H1 (cell line): ENCODE results near the gene TLE3. TPM values are rescaled to one million over a fixed set of nuclear protein-coding genes. Genes with fewer than 3 reads are reported as not detected.

Experiments
- CTCF ChIA-PET: fragments of 300-600 bp; sonication (Branson Sonifier 250); formaldehyde crosslinking; loops from one replicate; lab custom pipeline; 2021; ENCODE audit not compliant: partially characterized antibody; lab: Charles Lee
- POLR2A ChIA-PET: fragments of 300-600 bp; sonication (Branson Sonifier 250); formaldehyde crosslinking; loops from one replicate; lab custom pipeline; 2021; ENCODE audit warnings: inconsistent platforms; ENCODE audit not compliant: partially characterized antibody; lab: Charles Lee
- DNase-seq, 2 experiments: peaks; one replicate each; pipeline versions ENCODE4 v3.0.0 to v3.0.0-alpha.2; 2010 to 2022; ENCODE audit warnings: low spot score in 2 of 2, low read depth in 1 of 2, mixed read lengths in 1 of 2
- FAIRE-seq: peaks from 2 replicates; lab custom pipeline; 2011; peaks lifted over from hg19 to GRCh38; lab: Jason Lieb, UNC
- H2AFZ ChIP-seq: 2 replicates; pipeline ENCODE4 v1.8.1; 2012; ENCODE audit warnings: low read length, inconsistent platforms
- H2AK5ac ChIP-seq: 2 replicates; pipeline ENCODE4 v1.6.1; 2013; ENCODE audit warnings: low read depth, low read length
- H2BK120ac ChIP-seq: replicated peaks from 2 replicates; pipeline ENCODE3; 2013; ENCODE audit warnings: low read depth, low read length, inconsistent platforms
- H2BK12ac ChIP-seq: 2 replicates; pipeline ENCODE4 v1.6.1; 2013; ENCODE audit warnings: low read depth, low read length
- H2BK15ac ChIP-seq: 2 replicates; pipeline ENCODE4 v1.6.1; 2013; ENCODE audit warnings: low read length
- H2BK20ac ChIP-seq: 2 replicates; pipeline ENCODE4 v1.6.1; 2013; ENCODE audit warnings: low read length
- H2BK5ac ChIP-seq: 2 replicates; pipeline ENCODE4 v1.6.1; 2013; ENCODE audit warnings: low read depth, low read length
- H3K14ac ChIP-seq: 2 replicates; pipeline ENCODE4 v1.6.1; 2013; ENCODE audit warnings: inconsistent platforms; ENCODE audit not compliant: insufficient read length
- H3K18ac ChIP-seq: 2 replicates; pipeline ENCODE4 v1.6.1; 2013; ENCODE audit warnings: low read length; ENCODE audit errors: extremely low read depth
- H3K23ac ChIP-seq: 2 replicates; pipeline ENCODE4 v1.6.1; 2013; ENCODE audit warnings: inconsistent platforms; ENCODE audit not compliant: insufficient read length
- H3K23me2 ChIP-seq: 2 replicates; pipeline ENCODE4 v1.6.1; 2013; ENCODE audit warnings: low read depth, low read length
- H3K27ac ChIP-seq: 2 replicates; pipeline ENCODE4 v1.6.1; 2011; ENCODE audit warnings: low read depth, low read length, inconsistent platforms
- H3K27me3 ChIP-seq, 4 experiments: replicated peaks in 1 of 4; 1 replicate in 1 of 4; 2 replicates in 3 of 4; pipeline versions ENCODE4 v1.6.1 to v1.8.1; 2011 to 2013; ENCODE audit warnings: low read length in 3 of 4, mild to moderate bottlenecking in 3 of 4, inconsistent platforms in 2 of 4, mixed read lengths in 2 of 4, moderate library complexity in 1 of 4; ENCODE audit not compliant: control insufficient read depth in 3 of 4, insufficient read depth in 3 of 4; ENCODE audit errors: extremely low read depth in 1 of 4
- H3K36me3 ChIP-seq, 4 experiments: 2 replicates each; pipeline versions ENCODE4 v1.6.1 to v1.8.1; 2011 to 2013; ENCODE audit warnings: mild to moderate bottlenecking in 4 of 4, low read length in 3 of 4, moderate library complexity in 2 of 4, control low read depth in 1 of 4, inconsistent platforms in 1 of 4; ENCODE audit not compliant: insufficient read depth in 4 of 4, control insufficient read depth in 2 of 4
- H3K4ac ChIP-seq: replicated peaks from 2 replicates; pipeline ENCODE3; 2013; ENCODE audit warnings: low read length, low read depth, mixed read lengths, inconsistent platforms; ENCODE audit not compliant: insufficient read length
- H3K4me1 ChIP-seq, 4 experiments: replicated peaks in 1 of 4; 1 replicate in 1 of 4; 2 replicates in 3 of 4; pipeline versions ENCODE4 v1.6.1 to v1.8.1; 2011 to 2013; ENCODE audit warnings: low read length in 3 of 4, inconsistent platforms in 2 of 4, mixed read lengths in 1 of 4; ENCODE audit not compliant: insufficient read depth in 4 of 4, control insufficient read depth in 3 of 4
- H3K4me2 ChIP-seq, 2 experiments: 2 replicates each; pipeline versions ENCODE4 v1.6.1 to v1.8.1; 2011 to 2013; ENCODE audit warnings: low read depth in 2 of 2, low read length in 2 of 2, control low read depth in 1 of 2, inconsistent platforms in 1 of 2, mild to moderate bottlenecking in 1 of 2; ENCODE audit not compliant: insufficient read depth in 1 of 2
- H3K4me3 ChIP-seq, 4 experiments: fragments of 200-600, 300-600 bp in 1 of 4; sonication (generic), shearing (Covaris generic), sonication (Bioruptor Twin) in 1 of 4; 2 replicates each; pipeline versions ENCODE4 v1.5.1 to v1.8.1; 2011 to 2016; ENCODE audit warnings: low read length in 4 of 4, low read depth in 3 of 4, control low read depth in 2 of 4, inconsistent platforms in 2 of 4, mild to moderate bottlenecking in 2 of 4, mixed read lengths in 1 of 4, moderate library complexity in 1 of 4; ENCODE audit not compliant: insufficient read depth in 2 of 4; ENCODE audit errors: extremely low read depth in 1 of 4
- H3K56ac ChIP-seq: replicated peaks from 2 replicates; pipeline ENCODE3; 2013; ENCODE audit warnings: low read depth, mild to moderate bottlenecking, mixed read lengths, low read length, inconsistent platforms; ENCODE audit not compliant: insufficient read length
- H3K79me1 ChIP-seq: 2 replicates; pipeline ENCODE4 v1.6.1; 2013; ENCODE audit warnings: low read depth, low read length, control low read depth
- H3K79me2 ChIP-seq, 2 experiments: 2 replicates each; pipeline versions ENCODE4 v1.6.1 to v1.8.1; 2012 to 2013; ENCODE audit warnings: low read length in 2 of 2, mild to moderate bottlenecking in 2 of 2, inconsistent platforms in 1 of 2; ENCODE audit not compliant: insufficient read depth in 2 of 2, control insufficient read depth in 1 of 2
- H3K9ac ChIP-seq, 4 experiments: replicated peaks in 1 of 4; 1 replicate in 1 of 4; 2 replicates in 3 of 4; pipeline versions ENCODE4 v1.6.1 to v1.8.1; 2011 to 2013; ENCODE audit warnings: low read depth in 3 of 4, low read length in 3 of 4, control low read depth in 2 of 4, mild to moderate bottlenecking in 2 of 4, moderate library complexity in 2 of 4, inconsistent platforms in 1 of 4; ENCODE audit errors: extremely low read depth in 1 of 4
- H3K9me3 ChIP-seq, 2 experiments: 2 replicates each; pipeline versions ENCODE4 v1.6.1 to v1.8.1; 2012 to 2013; ENCODE audit warnings: mild to moderate bottlenecking in 2 of 2, moderate library complexity in 2 of 2, control low read depth in 1 of 2, inconsistent platforms in 1 of 2, low read depth in 1 of 2, low read length in 1 of 2, mixed read lengths in 1 of 2; ENCODE audit not compliant: insufficient read depth in 2 of 2
- H4K20me1 ChIP-seq, 2 experiments: replicated peaks in 1 of 2; 2 replicates each; pipeline versions ENCODE3 to v1.8.1; 2011 to 2013; ENCODE audit warnings: inconsistent platforms in 2 of 2, low read length in 2 of 2, mild to moderate bottlenecking in 1 of 2; ENCODE audit not compliant: insufficient read depth in 2 of 2, control insufficient read depth in 1 of 2
- H4K5ac ChIP-seq: 2 replicates; pipeline ENCODE4 v1.6.1; 2013; ENCODE audit warnings: low read length, low read depth, mixed read lengths, inconsistent platforms; ENCODE audit not compliant: insufficient read length
- H4K8ac ChIP-seq: 2 replicates; pipeline ENCODE4 v1.8.0; 2013; ENCODE audit warnings: mild to moderate bottlenecking, moderate library complexity, low read length, inconsistent platforms; ENCODE audit not compliant: insufficient read depth; ENCODE audit errors: extremely low read depth
- H4K91ac ChIP-seq: replicated peaks from 2 replicates; pipeline ENCODE3; 2013; ENCODE audit warnings: low read length, mixed read lengths, inconsistent platforms; ENCODE audit not compliant: insufficient read length
- CBX5 ChIP-seq: fragments of 300-800, 300-1000 bp; sonication (generic); IDR thresholded peaks from 2 replicates; pipeline ENCODE4 v1.7.1; 2016; ENCODE audit warnings: antibody characterized with exemption, low read length, low read depth
- CREB1 ChIP-seq: IDR thresholded peaks from 2 replicates; pipeline ENCODE4 v1.6.1; 2012; ENCODE audit warnings: inconsistent platforms
- EGR1 ChIP-seq: IDR thresholded peaks from 2 replicates; pipeline ENCODE4 v1.6.1; 2011; ENCODE audit warnings: low read depth, low read length, borderline replicate concordance
- EP300 ChIP-seq, 2 experiments: IDR thresholded peaks; 1 replicate in 1 of 2; 2 replicates in 1 of 2; pipeline ENCODE4 v1.6.1; 2011 to 2012; ENCODE audit warnings: low read depth in 2 of 2, low read length in 2 of 2, mild to moderate bottlenecking in 2 of 2, borderline replicate concordance in 1 of 2, inconsistent platforms in 1 of 2, moderate library complexity in 1 of 2
- MAFK ChIP-seq: IDR thresholded peaks from 2 replicates; pipeline ENCODE4 v1.6.1; 2012; ENCODE audit warnings: low read depth, mild to moderate bottlenecking, improper control_type of control experiment, low read length
- SRF ChIP-seq: IDR thresholded peaks from 2 replicates; pipeline ENCODE4 v1.6.1; 2011; ENCODE audit warnings: mild to moderate bottlenecking, low read depth, low read length, moderate library complexity
- WGBS, 2 experiments: shearing (Covaris generic) in 1 of 2; methylation state at CpG; one replicate each; pipeline versions ENCODE4 v1.1.6 to v1.1.7; 2013 to 2015; ENCODE audit warnings: low lambda C conversion rate in 2 of 2, mixed read lengths in 2 of 2, inconsistent platforms in 1 of 2, low coverage in 1 of 2, missing lambda C conversion rate in 1 of 2; ENCODE audit not compliant: insufficient replicate concordance in 2 of 2, insufficient coverage in 1 of 2, insufficient read length in 1 of 2; ENCODE audit errors: extremely low coverage in 1 of 2, missing lambda C conversion rate in 1 of 2; 5-methylcytosine and 5-hydroxymethylcytosine counted together
- polyA plus RNA-seq, 7 experiments: library from polyadenylated mRNA; depleted of rRNA in 3 of 7; stranded (reverse) in 5 of 7; unstranded in 2 of 7; fragments of >200 nt in 5 of 7; fragments of 200-250 nt in 2 of 7; gene quantifications; 1 replicate in 5 of 7; 2 replicates in 1 of 7; 4 replicates in 1 of 7; pipeline versions ENCODE4 v1.2.1 to v1.2.3, GENCODE V29; 2011 to 2013; ENCODE audit warnings: missing spikeins in 2 of 7, mixed read lengths in 2 of 7
- total RNA-seq: library from RNA; stranded (reverse); fragmentation: NEBNext Ultra II Directional; extraction: Animal tissue kit (Norgen Biotek cat#: 25700); gene quantifications from 2 replicates; pipeline ENCODE4 v1.2.1, GENCODE V29; 2021
- TF ChIP-seq, protein P1 (sequence below): IDR thresholded peaks from 2 replicates; pipeline ENCODE4 v1.6.1; 2012; ENCODE audit warnings: inconsistent platforms

The TLE3 gene
- total and polyA plus RNA-seq, 2 of the 8 experiments (the other 6 are each of a cell fraction or from before 2014, with no cell fraction given): 25.1 to 61.2 TPM

GRCh38 chr15:70024521-70024920, 73.2 kb downstream of the TLE3 start:
- H3K36me3 ChIP-seq: no peaks in the 10 kb centered on the region
- no peaks in the 10 kb centered on the region for H4K20me1 ChIP-seq
- no peak for FAIRE-seq
- no peaks in the 10 kb centered on the region; a peak in 2 of 7 replicates for H3K27me3 ChIP-seq
- H4K8ac ChIP-seq: no peak overlapping the region
- H3K4me1 ChIP-seq: peaks cover 0 to 11% (median 4%) of the 10 kb centered on the region in 4 experiments; a peak in 3 of 7 replicates
- peak overlapping the region; percentile 92; the same call in 1 of the 2 replicates for H2BK12ac ChIP-seq
- no peak overlapping the region for H3K56ac ChIP-seq
- no peak overlapping the region for H3K27ac ChIP-seq
- H3K14ac ChIP-seq: no peak overlapping the region
- peak overlapping the region; percentile 100 for H2BK15ac ChIP-seq
- CTCF ChIA-PET: interaction anchor here (0.6 to 2.0 kb wide), 5 partner anchors 10 to 368 kb away, joined by 3 to 8 read pairs (median 3); no protein-coding TSS in a partner anchor
- peaks cover 0 to 5% of the 10 kb centered on the region in 2 experiments; a peak in 1 of 4 replicates for H3K9me3 ChIP-seq
- TF ChIP-seq MAFK (no peak), EP300 (IDR thresholded peaks at IDR 0.05; ENCODE audit: borderline replicate concordance in 1 of 2, low read depth in 2 of 2, low read length in 2 of 2) (no peak), CREB1 (no peak), EGR1 (peak; percentile 77; the same call in 1 of the 2 replicates), SRF (no peak), CBX5 (no peak)
- TF ChIP-seq, protein P1, sequence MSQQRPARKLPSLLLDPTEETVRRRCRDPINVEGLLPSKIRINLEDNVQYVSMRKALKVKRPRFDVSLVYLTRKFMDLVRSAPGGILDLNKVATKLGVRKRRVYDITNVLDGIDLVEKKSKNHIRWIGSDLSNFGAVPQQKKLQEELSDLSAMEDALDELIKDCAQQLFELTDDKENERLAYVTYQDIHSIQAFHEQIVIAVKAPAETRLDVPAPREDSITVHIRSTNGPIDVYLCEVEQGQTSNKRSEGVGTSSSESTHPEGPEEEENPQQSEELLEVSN: no peak
- TF ChIP-seq, all 59 proteins: peak for 1
- no peak for DNase-seq
- Histone ChIP-seq H2AK5ac (0 out of 2 replicates have a peak overlapping the region, but pooled peaks have one; percentile 33), H3K4ac (no peak overlapping the region), H4K91ac (no peak overlapping the region), H2BK120ac (no peak overlapping the region), H2BK20ac (no peak overlapping the region), H3K4me3 (no peak overlapping the region), H2AFZ (peak overlapping the region; percentile 60; the same call in 1 of the 2 replicates), H3K79me1 (no peaks in the 10 kb centered on the region; the same call in 1 of the 2 replicates), H3K23me2 (no peaks in the 10 kb centered on the region; the same call in 1 of the 2 replicates), H2BK5ac (0 out of 2 replicates have a peak overlapping the region, but pooled peaks have one; percentile 60), H3K23ac (no peak overlapping the region), H3K9ac (no peak overlapping the region), H4K5ac (no peak overlapping the region), H3K79me2 (no peaks in the 10 kb centered on the region), H3K18ac (peak overlapping the region; percentile 82; the same call in 1 of the 2 replicates), H3K4me2 (no peak overlapping the region; a peak in 1 of 4 replicates)
- POLR2A ChIA-PET: interaction anchor here (1.5 to 2.0 kb wide), 2 partner anchors 17 to 75 kb away, joined by 5 to 6 read pairs; no protein-coding TSS in a partner anchor
- WGBS, 2 experiments: 53% methylated on average over 15 of the region's 18 CpGs; no CpG with 5 or more reads in 1 of the 2 experiments
